Measurements from ENCODE around the gene CORO1C. TPM values are rescaled to one million over a fixed set of nuclear protein-coding genes. Genes with fewer than 3 reads are reported as not detected.
A peak's percentile ranks its signal among the peaks of the same experiment; 100 is the strongest.
"Not testable (repeated sequence)": the region's sequence is repeated elsewhere in the genome, so short reads cannot be mapped to it uniquely, and the experiment has no call there.

The CORO1C gene
- total RNA-seq, 1 experiment from 2014 or later, result 57.7 TPM

DNA sequence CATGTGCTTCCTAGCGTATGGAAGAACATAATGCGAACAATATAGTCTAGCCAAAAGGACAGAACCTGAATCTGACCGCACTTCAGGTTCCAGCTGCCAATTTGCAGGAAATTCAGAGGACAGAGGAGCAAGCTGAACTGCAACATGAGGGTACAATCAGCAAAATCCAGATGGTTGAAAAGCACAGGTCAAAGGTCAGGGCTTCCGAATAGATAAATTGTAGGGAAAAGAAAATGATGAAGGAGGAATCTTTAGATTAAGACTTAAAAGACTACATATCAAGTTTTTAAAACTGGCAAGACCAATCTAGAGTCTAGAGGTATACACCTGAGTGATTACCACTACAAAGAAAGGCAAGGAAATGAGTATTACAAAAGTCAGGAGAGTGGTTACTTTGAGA lies 55.5 kb downstream of the CORO1C start:
- no peak for DNase-seq (ENCODE audit: low spot score)

DNA sequence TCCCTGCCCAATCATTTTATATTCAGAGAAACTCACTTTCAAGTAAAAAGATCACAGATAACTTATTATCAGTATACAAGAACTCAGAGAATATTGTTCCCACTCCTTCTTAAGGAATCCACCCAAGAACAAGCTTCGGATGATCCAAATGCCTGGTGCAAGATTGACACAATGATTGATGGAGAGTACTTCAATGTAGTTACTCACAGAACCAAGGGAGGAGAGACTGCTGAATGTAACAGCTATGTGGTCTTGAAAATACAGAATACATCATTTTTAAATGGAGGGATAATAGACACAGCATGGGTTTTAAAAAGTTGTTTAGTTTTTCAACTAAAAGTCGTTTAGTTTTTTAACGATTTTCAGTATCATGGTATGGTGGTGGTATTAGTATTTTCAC lies 59.3 kb downstream of the CORO1C start:
- DNase-seq (ENCODE audit: low spot score), result no peak

DNA sequence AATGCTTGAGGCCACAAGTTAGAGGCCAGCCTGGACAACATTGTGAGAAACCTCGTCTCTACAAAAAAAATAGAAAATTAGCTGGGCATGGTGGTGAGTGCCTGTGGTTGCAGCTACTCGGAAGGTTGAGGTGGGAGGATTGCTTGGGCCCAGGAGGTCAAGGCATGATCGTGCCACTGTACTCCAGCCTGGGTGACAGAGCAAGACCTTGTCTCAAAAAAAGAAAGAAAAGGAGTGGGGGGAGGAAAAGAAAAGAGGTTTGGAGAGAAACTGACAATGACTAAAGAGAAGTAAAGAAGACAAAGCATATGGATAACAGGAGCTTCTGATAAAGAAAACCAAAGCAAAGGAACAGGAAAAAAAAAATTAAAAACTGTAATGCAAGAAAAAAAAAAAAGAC lies 60.2 kb downstream of the CORO1C start:
- no peak for DNase-seq (ENCODE audit: low spot score)

DNA sequence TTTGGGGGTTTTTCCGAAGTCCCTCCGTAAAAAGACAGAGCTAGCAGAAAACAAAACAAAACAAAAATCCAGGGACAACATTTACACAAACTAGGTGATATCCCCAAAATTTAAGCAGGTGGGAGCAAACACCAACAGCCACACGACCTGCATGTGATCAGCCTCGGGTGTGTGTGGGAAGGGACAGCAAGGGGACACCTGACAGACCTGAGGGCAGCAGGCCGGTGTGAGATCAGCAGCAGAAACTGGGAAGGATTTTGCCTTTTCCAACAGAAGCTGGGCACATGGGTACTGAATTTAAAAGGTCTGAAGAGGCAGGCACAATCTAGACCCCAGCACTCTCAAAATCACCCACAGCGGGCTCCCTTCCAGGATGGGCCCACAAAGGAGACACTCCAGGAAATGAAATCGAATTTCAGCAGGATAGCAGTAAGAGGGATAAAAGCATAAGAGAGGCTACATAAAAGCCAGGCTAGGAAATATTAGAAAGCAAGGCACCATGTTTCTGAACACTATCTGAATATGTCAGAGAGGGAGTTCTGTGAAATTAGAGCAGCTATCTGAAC lies 61.2 kb downstream of the CORO1C start:
- DNase-seq (ENCODE audit: low spot score), result no peak

DNA sequence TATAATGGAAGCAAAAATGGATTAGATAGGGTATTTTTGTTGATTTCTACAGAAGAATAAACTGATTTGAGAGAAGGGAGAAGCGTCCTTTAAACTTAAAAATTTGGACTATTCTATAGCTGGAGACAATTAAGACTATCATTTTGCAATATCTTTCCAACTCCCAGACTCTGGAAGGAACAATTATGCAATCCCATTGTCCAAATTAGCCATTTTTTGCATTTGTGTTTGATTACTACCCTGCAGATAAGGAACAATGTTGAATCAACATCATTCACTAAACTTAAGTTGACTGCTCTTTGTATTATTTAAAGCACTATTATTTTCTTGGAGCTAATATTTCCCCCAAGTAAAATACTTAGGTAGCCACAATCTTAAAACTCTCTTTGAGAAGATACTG lies 62.8 kb downstream of the CORO1C start:
- DNase-seq (ENCODE audit: low spot score), result no peak

DNA sequence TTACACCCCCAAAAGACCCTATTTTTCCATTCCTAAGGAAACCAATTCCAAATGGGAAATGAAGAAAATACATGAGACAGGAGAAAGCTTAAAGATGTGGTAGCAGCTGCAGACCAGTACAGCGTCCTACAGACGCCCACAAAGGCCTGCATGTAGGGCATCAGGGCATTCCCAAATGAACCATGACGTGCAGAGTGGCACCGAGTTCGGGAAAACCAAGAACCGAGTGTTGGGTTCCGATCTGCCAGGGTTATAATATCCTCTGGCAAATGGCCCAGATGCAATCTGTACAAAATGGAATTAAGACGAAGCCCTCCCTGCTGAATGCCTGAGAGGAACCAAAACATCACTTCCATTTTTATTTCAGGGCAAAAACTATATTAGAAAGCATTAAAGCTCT lies 63.3 kb downstream of the CORO1C start:
- DNase-seq (ENCODE audit: low spot score), result no peak

DNA sequence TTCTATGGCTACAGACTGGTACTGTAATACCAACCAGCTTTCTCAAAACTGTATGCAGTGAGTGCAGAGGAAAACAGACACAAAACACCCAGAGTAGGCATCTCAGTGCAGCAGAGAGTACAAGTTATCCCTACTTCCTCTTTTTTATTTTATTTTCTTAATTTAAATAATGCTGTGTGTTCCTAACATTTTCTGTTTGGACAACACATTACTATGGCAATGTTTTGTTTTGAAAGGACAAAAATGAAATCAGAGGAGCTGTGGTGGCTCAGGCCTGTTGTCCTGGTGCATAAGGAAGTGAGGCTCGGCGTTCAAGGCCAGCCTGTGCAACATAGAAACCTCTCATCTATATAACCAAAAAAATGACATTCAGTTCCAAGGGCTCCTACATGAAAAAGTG lies 64.0 kb downstream of the CORO1C start:
- DNase-seq (ENCODE audit: low spot score), result no peak

DNA sequence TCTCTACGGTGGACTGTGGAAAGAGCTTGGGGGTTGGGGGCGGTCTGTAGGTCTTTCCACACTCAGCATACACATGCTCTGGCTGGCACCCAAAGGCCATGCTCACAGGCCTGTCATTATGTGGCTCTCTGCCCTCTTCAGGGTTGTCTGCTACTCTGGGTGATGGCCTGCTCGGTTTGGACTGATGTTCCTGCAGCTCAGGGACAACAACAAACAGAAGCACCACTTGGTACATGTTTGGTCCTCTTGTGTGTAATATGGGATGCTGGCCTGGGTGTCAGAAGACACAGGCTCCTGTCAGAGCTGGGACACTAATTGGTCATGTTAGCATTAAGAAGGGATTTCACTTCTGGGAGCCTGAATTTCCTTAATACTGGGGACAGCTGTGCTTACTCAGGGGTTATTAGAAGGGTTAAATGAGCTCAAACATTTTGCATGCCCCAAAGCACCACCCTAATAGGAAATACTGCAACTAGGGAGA lies 64.9 kb downstream of the CORO1C start:
- no peak for DNase-seq (ENCODE audit: low spot score)

DNA sequence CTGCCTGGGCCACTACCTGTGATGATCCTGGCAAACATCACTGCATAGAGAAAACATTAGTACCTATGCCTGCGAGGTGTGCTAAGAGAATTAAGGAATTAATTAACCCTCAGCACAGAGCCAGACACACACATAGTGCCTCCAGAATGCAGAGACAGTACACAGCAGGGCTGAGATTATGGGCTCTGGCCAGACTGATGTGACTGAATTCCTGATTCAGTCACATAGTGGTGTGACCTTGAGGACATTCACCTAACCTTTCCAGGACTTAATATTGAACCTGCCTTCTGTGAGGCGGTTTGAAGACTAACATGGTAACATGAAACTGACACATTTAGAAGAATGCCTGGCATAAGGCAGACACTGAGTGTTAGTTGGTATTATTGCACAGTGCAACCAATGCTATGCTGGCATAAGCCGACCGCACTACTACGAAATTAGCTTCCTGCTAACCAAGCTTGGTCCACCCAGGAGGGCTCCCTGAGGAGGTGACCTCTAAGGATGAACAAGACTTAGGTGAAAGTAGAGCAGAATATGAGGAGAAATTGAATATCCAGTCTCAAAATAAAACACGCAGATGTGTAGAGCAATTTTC lies 65.6 kb downstream of the CORO1C start:
- DNase-seq (ENCODE audit: low spot score), result no peak

DNA sequence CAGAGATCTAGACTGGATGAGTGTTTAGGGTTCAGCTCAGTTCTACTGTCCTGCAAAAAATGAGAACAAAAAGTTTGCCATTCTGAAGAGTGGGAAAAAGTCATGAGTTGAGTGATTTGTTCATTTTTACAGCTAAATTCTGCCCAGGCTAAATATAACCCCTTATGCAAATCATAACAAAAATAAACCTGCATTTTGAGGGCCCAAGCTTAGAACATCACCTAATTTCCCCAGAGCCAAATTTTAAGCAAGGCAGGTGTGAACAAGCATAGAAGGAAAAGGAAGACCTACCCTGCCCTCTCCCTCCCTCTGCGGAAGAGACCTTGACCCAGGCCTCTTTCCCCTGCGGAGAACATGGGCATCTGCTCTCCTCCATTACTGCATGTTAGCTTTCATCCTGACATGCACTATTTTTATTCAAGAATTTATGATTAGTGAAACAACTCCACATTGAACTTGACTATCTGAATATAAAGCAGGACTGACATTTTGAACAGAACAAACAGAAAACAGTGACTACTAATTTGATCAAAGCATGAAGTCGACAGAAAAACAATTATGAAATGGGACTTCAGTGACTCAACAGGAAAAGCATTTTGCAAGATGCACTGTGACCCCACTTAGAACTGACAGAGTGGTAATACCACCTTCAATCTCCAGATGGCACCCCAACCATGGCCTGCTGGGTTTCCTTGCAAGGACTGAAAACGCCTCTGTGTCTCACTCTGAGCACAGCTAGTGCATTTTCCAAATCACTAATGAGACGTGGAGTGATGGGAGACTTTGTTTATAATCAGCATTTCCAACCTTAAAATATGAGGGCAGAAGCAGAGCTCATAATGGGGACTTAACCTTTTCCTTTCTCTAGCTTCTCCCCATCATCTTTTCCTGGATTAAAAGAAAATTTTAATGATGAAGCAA lies 66.7 kb downstream of the CORO1C start:
- DNase-seq (ENCODE audit: low spot score), result peak; percentile 85

DNA sequence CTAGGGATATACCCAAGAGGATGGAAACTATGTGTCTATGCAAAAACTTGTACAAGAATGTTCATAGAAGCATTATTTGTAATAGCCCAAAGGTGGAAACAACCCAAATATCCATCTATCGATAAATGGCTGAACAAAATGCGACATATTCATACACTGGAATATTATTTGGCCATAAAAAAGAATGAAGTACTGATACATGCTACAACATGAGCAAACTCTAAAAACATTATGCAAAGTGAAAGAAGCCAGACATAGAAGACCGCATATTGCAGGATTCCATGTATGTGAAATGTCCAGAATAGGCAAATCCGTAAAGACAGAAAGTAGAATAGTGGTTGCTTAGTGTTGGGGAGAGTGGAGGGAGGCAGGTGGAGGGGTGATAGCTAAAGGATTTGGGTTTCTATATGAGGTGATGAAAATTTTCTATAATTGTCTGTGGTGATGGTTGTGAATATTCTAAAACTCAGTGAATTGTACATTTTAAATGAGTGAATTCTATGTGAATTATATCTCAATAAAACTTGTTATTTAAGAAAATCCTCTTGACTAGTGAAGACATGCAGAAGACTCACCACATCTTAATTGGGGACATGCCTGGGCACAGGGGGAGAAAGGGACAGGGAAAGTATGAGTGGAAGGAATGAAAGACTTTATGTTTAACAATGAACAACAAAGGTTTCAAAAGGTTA lies 67.8 kb downstream of the CORO1C start:
- DNase-seq (ENCODE audit: low spot score), result no peak

DNA sequence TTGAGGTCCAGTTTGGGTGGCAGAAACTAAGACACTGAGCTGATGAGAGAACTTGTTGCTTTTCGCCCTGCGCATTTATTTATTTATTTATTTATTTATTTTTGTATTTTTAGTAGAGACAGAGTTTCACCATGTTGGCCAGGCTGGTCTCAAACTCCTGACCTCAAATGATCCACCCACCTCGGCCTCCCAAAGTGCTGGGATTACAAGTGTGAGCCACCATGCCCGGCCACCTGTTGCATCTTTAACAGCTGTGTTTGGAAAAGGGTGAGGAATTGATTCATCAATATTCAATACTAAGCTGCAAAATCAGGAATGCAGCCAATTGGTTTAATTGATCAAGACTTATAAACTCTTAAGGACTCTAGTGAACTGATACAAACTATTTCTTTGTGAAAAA lies 73.2 kb downstream of the CORO1C start:
- not testable (repeated sequence) for DNase-seq (ENCODE audit: low spot score)

DNA sequence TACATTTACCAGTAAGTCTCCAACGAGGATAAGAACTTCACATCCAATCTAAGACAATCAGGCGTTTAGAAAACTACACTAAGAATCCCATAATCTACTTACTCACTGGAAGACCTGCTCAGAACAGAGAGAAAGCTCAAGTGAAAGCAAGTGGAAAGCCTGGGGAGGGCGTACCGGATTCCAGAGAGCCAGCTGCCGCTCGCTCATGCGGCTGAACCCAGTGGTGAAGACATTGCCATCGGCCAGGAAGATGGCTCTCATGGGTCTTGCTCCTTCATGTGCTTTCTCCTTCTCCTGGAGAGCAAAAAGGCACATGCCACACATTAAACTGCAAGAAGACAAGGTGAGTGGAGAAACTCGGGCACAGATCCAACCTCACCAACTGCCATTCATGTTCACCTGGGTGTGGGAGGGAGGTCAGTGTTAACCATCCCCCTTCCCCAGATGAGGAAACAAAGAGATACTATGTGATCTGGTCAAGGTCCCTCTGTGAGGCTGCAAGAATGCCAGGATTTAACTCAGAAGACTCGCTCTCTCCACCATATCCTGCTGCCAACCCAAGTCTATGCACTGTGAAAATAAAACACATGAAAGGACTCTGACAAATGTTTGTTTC lies 74.1 kb downstream of the CORO1C start:
- DNase-seq (ENCODE audit: low spot score), result no peak

DNA sequence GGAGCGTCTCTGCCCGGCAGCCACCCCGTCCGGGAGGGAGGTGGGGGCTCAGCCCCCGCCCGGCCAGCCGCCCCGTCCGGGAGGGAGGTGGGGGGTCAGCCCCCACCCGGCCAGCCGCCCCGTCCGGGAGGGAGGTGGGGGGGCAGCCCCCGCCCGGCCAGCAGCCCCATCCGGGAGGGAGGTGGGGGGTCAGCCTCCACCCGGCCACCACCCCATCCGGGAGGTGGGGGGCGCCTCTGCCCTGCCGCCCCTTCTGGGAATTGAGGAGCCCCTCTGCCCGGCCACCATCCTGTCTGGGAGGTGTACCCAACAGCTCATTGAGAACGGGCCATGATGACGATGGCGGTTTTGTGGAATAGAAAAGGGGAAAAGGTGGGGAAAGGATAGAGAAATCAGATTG lies 75.1 kb downstream of the CORO1C start:
- not testable (repeated sequence) for DNase-seq (ENCODE audit: low spot score)

DNA sequence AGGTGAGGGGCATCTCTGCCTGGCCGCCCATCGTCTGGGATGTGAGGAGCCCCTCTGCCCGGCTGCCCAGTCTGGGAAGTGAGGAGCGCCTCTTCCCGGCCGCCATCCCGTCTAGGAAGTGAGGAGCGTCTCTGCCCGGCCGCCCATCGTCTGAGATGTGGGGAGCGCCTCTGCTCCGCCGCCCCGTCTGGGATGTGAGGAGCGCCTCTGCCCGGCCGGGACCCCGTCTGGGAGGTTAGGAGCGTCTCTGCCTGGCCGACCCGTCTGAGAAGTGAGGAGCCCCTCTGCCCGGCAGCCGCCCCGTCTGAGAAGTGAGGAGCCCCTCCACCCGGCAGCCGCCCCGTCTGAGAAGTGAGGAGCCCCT lies 75.5 kb downstream of the CORO1C start:
- not testable (repeated sequence) for DNase-seq (ENCODE audit: low spot score)

DNA sequence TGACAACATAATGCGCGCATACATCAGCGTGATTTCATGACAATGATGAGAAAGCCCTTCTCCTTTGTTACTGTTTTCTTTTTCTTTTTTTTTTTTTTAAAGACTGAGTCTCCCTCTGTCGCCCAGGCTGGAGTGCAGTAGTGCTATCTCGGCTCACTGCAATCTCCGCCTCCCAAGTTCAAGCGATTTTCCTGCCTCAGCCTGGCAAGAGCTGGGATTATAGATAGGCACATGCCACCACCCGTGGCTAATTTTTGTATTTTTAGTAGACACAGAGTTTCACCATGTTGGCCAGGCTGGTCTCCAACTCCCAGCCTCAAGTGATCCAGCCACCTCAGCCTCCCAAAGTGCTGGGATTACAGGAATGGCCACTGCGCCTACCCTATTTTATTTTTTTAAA lies 76.7 kb downstream of the CORO1C start:
- DNase-seq (ENCODE audit: low spot score), result not testable (repeated sequence)

DNA sequence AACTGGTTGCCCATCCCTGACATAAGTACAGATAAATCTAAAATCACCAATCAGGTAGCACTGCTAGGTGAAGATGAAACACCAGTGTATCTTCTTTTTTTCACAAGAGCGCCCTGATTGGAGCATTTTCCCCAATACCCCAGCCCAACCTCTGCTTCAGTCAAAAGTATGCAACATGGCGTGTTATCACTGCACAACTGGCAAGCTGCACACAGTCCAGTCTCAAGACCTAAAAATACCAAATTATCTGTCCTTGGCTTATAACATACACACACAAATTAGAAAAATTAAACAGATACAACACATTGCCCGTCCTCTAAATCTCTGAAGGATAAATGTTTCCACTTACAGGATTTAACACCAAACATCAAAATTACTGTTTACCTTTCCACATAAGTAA lies 77.4 kb downstream of the CORO1C start:
- no peak for DNase-seq (ENCODE audit: low spot score)

DNA sequence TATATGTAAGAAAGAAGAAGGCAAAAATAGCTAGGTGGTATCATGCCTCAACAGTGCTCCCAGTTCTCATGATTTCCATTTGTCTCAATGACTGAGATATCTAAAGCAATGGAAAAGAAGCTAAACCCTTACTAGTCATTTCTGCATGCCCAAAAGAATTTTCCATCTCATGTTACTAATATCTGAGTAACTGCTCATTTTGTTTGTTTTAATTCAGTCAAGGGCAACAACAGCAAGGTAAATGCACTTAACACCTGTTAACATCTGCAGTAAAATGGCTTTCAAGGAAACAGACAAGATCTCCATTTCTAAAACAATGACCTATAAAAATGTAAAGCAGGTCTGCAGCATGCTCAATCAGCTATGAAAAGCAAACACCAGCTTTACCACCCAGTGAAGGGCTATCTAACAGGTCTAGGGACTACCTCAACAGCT lies 78.2 kb downstream of the CORO1C start:
- DNase-seq (ENCODE audit: low spot score), result no peak

DNA sequence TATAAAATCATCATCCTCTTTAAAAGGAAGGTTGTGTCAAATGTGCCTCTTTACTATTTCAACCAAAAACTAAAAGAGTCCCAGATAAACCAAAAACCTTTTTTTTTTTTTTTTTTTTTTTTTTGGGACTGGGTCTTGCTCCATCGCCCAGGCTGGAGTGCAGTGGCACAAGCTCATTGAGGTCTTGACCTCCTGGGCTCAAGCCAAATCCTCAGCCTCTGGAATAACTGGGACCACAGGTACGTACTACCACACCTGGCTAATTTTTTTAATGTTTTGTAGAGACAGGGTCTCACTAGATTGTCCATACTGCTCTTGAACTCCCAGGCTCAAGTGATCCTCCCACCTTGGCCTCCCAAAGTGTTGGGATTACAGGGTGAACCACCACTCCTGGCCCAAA lies 81.2 kb downstream of the CORO1C start:
- DNase-seq (ENCODE audit: low spot score), result no peak

DNA sequence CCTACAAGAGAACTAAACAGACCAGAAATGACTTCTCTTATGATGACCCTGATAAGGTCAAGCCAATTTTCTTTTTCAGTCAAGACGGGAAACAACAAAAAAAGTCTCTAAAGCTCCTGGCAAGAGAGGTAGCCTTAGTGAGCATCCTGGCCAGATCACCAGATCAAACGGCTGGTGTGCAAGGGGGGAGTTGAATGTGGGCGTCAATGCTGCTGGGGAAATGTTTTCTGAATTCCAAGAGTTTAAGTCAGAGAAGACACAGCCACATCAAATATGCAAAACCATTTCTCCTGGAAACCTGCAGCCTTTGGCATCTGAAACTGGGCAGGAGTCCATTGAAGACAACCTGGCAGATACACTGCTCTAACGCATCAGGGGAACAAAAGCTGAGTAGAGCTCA lies 81.6 kb downstream of the CORO1C start:
- no peak for DNase-seq (ENCODE audit: low spot score)

DNA sequence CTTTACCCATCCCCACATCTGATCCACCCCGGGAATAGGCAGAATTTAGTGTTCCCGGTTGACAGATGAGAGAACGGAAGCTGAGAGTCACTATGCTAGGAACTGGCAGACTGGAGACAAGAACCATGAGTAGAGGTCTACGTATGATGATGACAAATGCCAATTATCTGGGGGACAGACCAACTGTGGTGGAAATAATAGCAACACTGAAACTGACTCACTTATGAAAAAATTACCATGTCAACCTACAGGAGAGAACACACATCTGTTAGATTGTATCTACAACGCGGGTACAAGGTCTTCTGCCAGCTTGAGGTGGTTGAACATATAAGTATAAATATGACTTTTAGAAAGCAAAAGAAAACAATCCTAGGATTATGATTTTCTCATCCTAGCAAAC lies 82.2 kb downstream of the CORO1C start:
- DNase-seq (ENCODE audit: low spot score), result no peak

DNA sequence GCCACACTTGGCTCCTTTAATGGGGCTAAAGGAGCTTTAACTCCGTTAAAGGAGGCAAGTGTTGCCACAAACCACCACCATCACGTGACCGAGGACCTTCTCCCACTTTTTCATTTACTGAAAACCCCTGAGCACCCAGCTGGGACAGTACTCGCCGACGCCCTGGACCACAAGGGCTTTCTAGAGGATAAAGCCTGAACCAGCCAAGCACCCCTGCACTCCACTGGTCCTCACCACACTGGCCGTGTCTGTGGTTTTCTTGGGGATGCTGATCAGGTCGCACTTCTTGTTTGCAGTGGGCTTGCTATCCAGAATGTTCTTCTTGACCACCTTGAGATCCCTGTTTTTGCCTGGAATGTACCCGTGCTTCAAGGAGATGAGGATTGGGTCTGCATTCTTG lies 82.9 kb downstream of the CORO1C start:
- DNase-seq (ENCODE audit: low spot score), result no peak
